HG02840 (cell line): ENCODE measurements around the gene PCBP1.
A peak's percentile ranks its signal among the peaks of the same experiment; 100 is the strongest.
"Not testable (repeated sequence)": the region's sequence is repeated elsewhere in the genome, so short reads cannot be mapped to it uniquely, and the experiment has no call there.

Experiments used
- ATAC-seq: cut with Tn5 transposase; IDR thresholded peaks from one replicate; pipeline ENCODE4 v1.9.1; 2021; ENCODE audit warnings: mild to moderate bottlenecking, moderate library complexity, moderate number of reproducible peaks; ENCODE audit not compliant: unreplicated experiment, low FRiP score

PCBP1 gene

GRCh38 chr2:70123051-70123828 is 36.0 kb downstream of the PCBP1 start:
- no peak for ATAC-seq

GRCh38 chr2:70123829-70124116 is 36.5 kb downstream of the PCBP1 start:
- no peak for ATAC-seq

GRCh38 chr2:70124983-70125480 is 37.8 kb downstream of the PCBP1 start:
- no peak for ATAC-seq

GRCh38 chr2:70125498-70125898 is 38.2 kb downstream of the PCBP1 start:
- ATAC-seq, result no peak

- ATAC-seq, result no peak
These were observed 39.1 kb downstream of the PCBP1 start for GRCh38 chr2:70126413-70126812.

GRCh38 chr2:70128005-70128404 is 40.7 kb downstream of the PCBP1 start:
- no peak for ATAC-seq

GRCh38 chr2:70131344-70132143 is 44.3 kb downstream of the PCBP1 start:
- not testable (repeated sequence) for ATAC-seq

- peak; percentile 54 for ATAC-seq
These were observed 45.2 kb downstream of the PCBP1 start for GRCh38 chr2:70132244-70133126.

GRCh38 chr2:70133127-70133452 is 45.8 kb downstream of the PCBP1 start:
- no peak for ATAC-seq

GRCh38 chr2:70133491-70134322 is 46.4 kb downstream of the PCBP1 start:
- no peak for ATAC-seq

- ATAC-seq, result not testable (repeated sequence)
These were observed 47.2 kb downstream of the PCBP1 start for GRCh38 chr2:70134323-70134983.
